ENCODE data around the gene TMEM209. TPM values are rescaled to one million over a fixed set of nuclear protein-coding genes. Genes with fewer than 3 reads are reported as not detected.
"Not testable (repeated sequence)": the region's sequence is repeated elsewhere in the genome, so short reads cannot be mapped to it uniquely, and the experiment has no call there.

TMEM209 gene
- total RNA-seq = 22.1 and 24.0 TPM in 2 replicates

GRCh38 chr7:130205084-130205947, at the start of gene TMEM209:
TMEM209 (minus strand) TSS chr7:130205406; CDS start chr7:130205375, 31 bp downstream.
- Histone ChIP-seq H3K27me3 (ENCODE audit: control insufficient read depth, insufficient read depth, low read length) (no peaks in the 10 kb centered on the region), H3K36me3 (ENCODE audit: control insufficient read depth, insufficient read depth, low read length) (no peaks in the 10 kb centered on the region), H3K4me3 (ENCODE audit: low read depth, low read length) (peak within 1 kb of the TSS; percentile 80)
- no peak for TF ChIP-seq CTCF (IDR thresholded peaks at IDR 0.05; ENCODE audit: insufficient read depth, low read length, poor library complexity, severe bottlenecking)
- peak; percentile 91 for DNase-seq (ENCODE audit: low read depth)

GRCh38 chr7:130254555-130254954, 49.3 kb upstream of the TMEM209 start:
- Histone ChIP-seq H3K27me3 (ENCODE audit: control insufficient read depth, insufficient read depth, low read length) (no peaks in the 10 kb centered on the region), H3K36me3 (ENCODE audit: control insufficient read depth, insufficient read depth, low read length) (no peaks in the 10 kb centered on the region), H3K4me3 (ENCODE audit: low read depth, low read length) (no peak overlapping the region)
- DNase-seq (ENCODE audit: low read depth) = no peak
- TF ChIP-seq CTCF (IDR thresholded peaks at IDR 0.05; ENCODE audit: insufficient read depth, low read length, poor library complexity, severe bottlenecking) = no peak

- H3K4me3 ChIP-seq (ENCODE audit: low read depth, low read length); H3K27me3 ChIP-seq (ENCODE audit: control insufficient read depth, insufficient read depth, low read length); H3K36me3 ChIP-seq (ENCODE audit: control insufficient read depth, insufficient read depth, low read length); DNase-seq (ENCODE audit: low read depth): not testable (repeated sequence)
These were observed 44.4 kb upstream of the TMEM209 start for GRCh38 chr7:130249626-130250025.

GRCh38 chr7:130248842-130249241, 43.6 kb upstream of the TMEM209 start:
- DNase-seq (ENCODE audit: low read depth); H3K27me3 ChIP-seq (ENCODE audit: control insufficient read depth, insufficient read depth, low read length); H3K4me3 ChIP-seq (ENCODE audit: low read depth, low read length); H3K36me3 ChIP-seq (ENCODE audit: control insufficient read depth, insufficient read depth, low read length): not testable (repeated sequence)

- H3K36me3 ChIP-seq (ENCODE audit: control insufficient read depth, insufficient read depth, low read length); H3K27me3 ChIP-seq (ENCODE audit: control insufficient read depth, insufficient read depth, low read length); H3K4me3 ChIP-seq (ENCODE audit: low read depth, low read length); DNase-seq (ENCODE audit: low read depth): not testable (repeated sequence)
These were observed 41.3 kb upstream of the TMEM209 start for GRCh38 chr7:130246491-130246890.

GRCh38 chr7:130243486-130243885, 38.3 kb upstream of the TMEM209 start:
- not testable (repeated sequence) for DNase-seq (ENCODE audit: low read depth)

GRCh38 chr7:130242198-130243014, 37.2 kb upstream of the TMEM209 start:
- peak; percentile 21 for DNase-seq (ENCODE audit: low read depth)
- TF ChIP-seq CTCF (IDR thresholded peaks at IDR 0.05; ENCODE audit: insufficient read depth, low read length, poor library complexity, severe bottlenecking) = peak; percentile 86
- no peaks in the 10 kb centered on the region for H3K36me3 ChIP-seq (ENCODE audit: control insufficient read depth, insufficient read depth, low read length)
- no peak overlapping the region for H3K4me3 ChIP-seq (ENCODE audit: low read depth, low read length)
- no peaks in the 10 kb centered on the region for H3K27me3 ChIP-seq (ENCODE audit: control insufficient read depth, insufficient read depth, low read length)

More at GRCh38 chr7:130243486-130243885, 38.3 kb upstream of the TMEM209 start:
- not testable (repeated sequence) for H3K4me3 ChIP-seq (ENCODE audit: low read depth, low read length); H3K27me3 ChIP-seq (ENCODE audit: control insufficient read depth, insufficient read depth, low read length); H3K36me3 ChIP-seq (ENCODE audit: control insufficient read depth, insufficient read depth, low read length)

Measured in kidney epithelial cell (primary cell).